KBM-7 (cell line): ENCODE data around the gene FOXJ3.
A peak's percentile ranks its signal among the peaks of the same experiment; 100 is the strongest.

ENCODE experiments used
- DNase-seq: peaks from one replicate; pipeline ENCODE4 v3.0.0-alpha.2; 2015
- in situ Hi-C: fragments of 300-500 bp; cut with MboI; formaldehyde crosslinking; loops from 2 replicates; pipeline ENCODE4 v1.14.3; 2020; ENCODE audit warnings: low sequenced_read_pairs, low pct_unique_long_range_greater_than_20kb, mixed read lengths

Gene FOXJ3

GRCh38 chr1:42177541-42177981 is 157.5 kb downstream of the FOXJ3 start:
- DNase-seq = no peak
- in situ Hi-C loops = no loop called here

- in situ Hi-C loops = no loop called here
- peak; percentile 48 for DNase-seq
These were observed 158.0 kb downstream of the FOXJ3 start for GRCh38 chr1:42176902-42177519.

DNA sequence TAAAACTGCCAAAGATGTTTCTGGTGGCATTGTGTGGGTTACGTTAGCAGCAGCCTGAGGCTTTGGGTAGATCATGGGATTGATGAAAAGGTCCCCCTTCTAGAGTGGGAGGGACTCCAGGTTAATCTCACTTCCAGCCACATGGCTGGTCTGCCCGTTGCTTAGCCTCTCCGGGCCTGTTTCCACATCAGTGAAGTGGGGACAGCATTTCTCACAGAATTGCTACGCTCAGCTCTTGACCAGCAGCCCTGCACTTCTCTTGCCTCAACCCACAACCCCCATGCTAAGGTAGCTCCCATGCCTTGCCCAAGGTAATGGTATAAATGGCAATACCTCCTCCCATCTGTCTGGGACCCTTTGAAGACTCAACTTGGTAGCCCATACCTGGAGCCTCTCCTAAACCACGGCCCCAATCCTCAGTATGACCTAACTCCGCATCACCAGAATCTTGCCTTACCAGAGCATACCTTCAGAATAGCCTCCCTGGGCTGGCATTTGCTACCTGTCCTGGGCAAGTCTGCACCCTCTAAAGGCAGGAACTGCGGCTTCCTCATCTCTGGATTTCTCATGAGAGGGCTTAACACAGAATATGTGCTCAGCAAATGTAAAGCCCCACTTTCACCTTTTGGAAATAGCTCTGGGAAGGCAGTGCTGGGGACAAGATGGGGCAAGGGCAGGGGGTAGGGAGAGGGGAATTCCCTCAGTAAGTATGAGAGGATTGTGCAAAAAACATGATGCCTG is 159.6 kb downstream of the FOXJ3 start:
- in situ Hi-C loops = no loop called here
- DNase-seq = no peak

DNA sequence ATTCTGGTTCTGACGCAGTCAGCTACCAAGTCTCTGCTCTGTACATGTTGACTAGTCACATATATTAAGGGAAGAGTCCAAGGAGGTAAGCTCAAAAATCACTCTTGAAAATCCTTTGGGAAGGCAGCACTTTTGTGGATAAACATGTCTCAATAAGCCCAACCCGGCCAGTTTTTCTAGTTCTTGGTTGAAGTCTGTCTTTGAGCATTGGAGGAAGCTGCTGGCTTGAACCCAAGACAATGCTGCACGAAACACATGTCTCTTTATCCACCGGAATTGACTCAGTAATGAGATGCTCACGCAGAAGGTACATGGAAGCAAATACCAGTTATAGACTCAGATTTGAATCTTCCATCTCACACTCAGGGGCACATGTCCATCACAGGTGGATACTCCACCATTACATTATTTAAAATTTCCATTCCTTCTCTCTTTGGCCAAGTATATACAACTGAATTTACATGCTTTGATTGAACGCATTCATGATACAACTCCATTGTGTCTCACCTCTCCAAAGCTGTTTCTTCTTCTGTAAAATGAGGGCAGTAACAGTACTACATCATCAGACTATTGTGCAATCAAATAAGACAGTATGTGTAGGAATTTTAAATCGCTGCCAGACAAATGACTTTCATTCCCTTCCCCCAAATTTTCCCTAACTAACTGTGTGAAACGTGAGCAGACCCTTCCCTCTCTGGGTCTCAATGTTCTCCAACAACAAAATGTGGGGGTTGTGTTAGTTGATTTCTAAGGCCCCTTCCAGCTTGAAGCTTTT is 160.9 kb downstream of the FOXJ3 start:
- no peak for DNase-seq
- in situ Hi-C loops = no loop called here

DNA sequence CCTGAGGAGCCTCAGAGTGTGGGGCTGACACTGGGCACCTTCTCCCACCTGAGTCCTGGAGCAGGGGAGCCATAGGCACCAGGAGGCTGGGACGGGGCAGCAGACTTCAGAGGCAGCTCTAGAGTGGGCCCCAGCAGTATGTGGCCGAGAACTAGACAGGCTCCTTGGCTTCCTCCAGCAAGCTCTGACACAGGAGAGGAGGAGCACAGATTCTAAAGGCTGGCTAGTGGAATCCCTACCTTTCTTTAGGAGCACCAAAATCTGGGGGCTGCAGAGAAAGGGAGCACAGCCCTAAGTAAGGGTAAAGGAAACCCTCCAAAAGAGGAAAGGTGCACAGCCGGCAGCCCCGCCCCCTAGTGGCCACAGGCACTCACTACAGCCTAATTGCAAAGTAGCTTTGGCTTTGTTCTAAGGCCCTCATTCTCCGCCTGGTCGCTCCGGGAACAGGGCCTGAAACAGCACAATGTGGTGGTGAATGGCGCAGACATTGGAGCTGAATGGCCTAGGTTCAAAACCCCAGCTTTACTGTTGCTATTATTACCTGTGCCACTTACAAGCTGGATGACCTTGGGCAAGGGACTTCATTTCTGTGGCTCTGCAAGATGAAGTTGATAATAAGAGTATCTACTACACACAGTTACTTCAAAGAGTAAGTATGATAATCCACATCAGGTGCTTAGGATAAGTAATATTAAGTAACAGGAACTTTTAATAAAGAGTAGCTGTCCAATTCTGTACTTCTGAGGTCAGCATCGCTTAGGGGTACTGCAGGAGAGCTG is 161.7 kb downstream of the FOXJ3 start:
- peak; percentile 68 for DNase-seq
- in situ Hi-C loops = no loop called here

GRCh38 chr1:42172381-42173133 is 162.5 kb downstream of the FOXJ3 start:
- in situ Hi-C loops = no loop called here

DNA sequence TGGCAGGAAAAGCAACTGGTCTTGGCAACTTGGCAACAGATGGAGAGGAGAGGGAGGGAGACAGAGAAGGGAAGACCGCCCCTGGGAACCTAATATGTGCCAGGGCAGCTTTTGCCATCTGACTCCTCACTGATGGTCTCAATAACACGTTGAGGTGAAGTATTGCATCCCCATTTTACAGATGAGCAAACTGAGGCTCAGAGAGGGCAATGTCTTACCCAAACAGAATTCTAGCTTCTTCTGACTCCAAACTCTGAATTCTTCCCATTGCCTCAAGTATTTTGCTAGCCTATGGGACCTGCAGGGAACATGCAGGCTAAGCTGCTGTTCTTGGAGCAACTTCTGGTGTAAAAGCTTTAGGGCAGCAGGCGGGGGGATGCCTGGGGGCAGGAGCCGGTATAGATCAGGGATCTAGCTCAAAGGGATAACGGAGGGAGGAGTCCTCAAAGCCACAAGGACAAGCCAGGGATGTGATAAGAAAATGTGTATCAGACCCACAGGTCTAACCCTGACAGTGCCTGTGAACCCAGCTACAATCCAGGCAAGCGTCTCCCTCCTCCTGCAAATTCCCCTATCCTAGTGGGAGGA is 163.3 kb downstream of the FOXJ3 start:
- no peak for DNase-seq
- in situ Hi-C loops = no loop called here

More at GRCh38 chr1:42172381-42173133, 162.5 kb downstream of the FOXJ3 start:
- no peak for DNase-seq

DNA sequence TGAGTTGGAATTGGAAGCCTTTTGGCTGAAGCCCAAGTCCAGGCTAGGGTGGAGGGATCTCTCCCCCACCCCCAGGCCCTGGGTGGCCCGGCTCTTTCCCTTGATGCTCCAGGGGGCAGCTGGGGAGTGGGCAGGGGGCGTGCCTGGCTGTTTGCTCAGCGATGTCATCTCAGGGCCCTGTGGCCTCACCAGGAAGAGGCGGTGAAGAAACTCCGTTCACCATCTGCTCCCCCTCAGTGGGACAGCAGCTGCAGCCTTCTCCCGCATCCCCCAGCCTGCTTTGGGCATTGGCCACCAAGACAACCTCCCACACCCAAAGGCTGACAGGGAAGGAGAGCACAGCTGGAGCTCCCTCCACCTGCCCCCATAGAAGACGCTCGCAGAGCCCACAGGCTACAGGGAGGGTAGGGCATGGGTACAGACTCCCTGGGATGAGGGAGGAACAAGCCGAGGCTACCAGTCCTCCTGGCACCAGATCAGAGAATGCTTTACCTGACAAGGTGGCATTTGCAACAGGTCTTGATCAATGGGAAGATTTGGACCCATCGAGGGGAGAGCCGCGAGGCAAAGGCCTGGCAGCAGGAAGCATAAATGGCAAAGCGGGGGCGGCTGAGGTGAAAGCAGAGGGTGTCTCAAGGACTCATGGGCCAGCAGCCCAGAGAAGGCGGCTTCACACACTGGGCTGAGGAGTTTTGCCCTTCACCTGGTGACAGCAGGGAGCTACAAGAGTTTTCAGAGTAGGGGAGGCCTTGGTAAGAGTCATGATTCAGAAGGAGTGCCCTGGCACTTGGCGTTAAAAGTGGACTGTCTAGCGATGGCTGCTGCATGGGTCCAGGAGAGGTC is 164.0 kb downstream of the FOXJ3 start:
- in situ Hi-C loops = no loop called here
- DNase-seq = no peak

GRCh38 chr1:42168763-42169162 is 166.3 kb downstream of the FOXJ3 start:
- in situ Hi-C loops = no loop called here
- DNase-seq = no peak

DNA sequence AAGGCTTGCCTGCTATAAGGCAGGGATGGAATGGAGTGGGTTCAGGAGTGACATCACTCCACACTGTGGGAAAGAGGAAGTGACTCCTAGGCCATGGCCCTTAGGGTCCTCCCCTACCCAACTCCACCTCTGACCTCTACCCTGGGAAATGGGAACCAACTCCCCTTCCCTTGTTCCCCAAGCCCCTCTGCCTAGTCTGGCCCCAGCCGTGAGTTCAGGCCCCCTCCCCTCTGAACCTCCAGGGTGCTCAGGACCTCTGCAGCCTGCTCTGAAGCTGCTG is 166.7 kb downstream of the FOXJ3 start:
- in situ Hi-C loops = no loop called here
- DNase-seq = peak; percentile 23

DNA sequence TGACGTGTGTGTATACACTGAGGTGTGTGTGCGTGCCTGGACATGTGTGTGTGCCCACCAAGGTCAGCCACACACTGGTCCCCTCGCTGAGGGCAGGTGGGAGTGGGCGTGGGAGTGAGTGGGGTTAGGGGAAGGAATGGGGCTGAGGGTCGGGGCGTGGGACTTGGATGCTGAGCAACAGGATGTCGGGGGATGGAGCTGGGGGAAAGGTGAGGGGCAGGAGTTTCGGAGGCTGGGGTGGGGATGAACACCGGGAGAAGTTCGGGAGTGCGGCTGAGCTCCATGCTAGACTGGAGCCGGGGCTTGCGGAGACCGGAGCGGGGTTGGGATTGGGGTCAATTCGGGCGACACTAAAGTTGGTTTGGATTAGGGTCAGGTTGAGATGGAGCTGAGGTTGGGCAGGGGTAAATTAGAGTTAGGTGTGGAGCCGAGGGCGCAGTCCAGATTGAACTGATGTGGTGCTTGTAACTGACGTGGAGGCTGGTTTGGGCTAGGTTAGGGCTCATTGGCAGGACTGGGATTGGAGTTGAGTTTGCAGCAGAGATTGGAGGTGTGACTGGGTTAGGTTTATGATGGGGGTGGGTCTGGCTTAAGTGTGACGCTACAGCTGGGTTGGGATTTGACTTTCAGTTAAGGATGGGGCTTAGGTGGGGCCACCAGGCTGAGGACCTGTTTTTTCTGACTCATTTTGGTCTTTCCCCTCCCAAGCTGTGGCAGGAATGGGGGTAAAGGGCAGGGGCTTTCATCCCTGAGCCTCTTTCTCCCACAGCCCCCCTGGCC is 167.2 kb downstream of the FOXJ3 start:
- in situ Hi-C loops = no loop called here

GRCh38 chr1:42165511-42166210 is 169.4 kb downstream of the FOXJ3 start:
- in situ Hi-C loops = no loop called here

More for the DNA sequence above, 167.2 kb downstream of the FOXJ3 start:
- no peak for DNase-seq

DNA sequence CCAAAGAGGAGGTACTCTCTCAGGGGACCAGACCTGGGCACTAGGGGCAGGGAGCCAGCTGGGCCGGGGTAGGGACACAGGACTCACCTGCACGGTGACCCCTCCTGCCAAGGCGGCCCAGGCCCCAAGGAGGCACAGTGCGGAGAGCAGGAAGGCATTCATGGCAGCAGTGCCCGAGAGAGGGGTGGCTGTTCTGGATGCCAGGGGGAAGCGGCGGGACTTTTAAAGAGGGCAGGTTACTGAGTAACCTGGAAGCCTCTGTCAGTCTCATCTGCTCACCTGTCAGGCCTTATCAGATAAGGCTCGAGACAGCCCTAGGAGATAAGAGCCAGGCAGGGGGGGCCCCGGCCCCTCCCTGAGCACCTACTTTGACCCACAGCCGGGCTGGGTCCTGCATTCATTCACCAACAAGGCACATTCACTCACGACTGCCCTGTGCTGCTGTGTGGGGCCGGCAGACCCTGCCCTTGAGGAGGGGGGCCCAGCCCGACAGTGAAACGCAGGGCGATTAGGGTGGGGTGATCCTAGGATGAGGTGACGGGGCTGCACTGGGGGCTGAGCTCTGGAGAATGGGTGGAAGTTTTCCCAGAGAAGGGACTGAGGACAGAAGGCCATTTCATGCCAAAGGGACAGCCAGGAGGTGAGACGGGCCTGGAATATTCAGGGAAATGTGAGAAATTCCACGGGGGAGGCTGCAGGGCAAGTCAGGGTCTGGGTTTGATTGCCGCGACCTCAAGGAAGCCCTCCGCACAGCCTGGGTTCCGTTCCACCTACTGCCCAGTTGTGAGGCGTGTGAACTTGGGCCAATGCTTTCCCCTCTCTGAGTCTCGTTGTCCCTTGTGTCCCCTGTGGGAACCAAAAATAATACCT is 170.2 kb downstream of the FOXJ3 start, which contains the start of gene GUCA2A:
Gene GUCA2A, minus strand, starts transcription at position 195 of the 870 bp plus-strand sequence. Its CDS starts 33 bp downstream, at position 162.
- in situ Hi-C loops = no loop called here
- DNase-seq = no peak

More at GRCh38 chr1:42165511-42166210, 169.4 kb downstream of the FOXJ3 start:
- DNase-seq = no peak

DNA sequence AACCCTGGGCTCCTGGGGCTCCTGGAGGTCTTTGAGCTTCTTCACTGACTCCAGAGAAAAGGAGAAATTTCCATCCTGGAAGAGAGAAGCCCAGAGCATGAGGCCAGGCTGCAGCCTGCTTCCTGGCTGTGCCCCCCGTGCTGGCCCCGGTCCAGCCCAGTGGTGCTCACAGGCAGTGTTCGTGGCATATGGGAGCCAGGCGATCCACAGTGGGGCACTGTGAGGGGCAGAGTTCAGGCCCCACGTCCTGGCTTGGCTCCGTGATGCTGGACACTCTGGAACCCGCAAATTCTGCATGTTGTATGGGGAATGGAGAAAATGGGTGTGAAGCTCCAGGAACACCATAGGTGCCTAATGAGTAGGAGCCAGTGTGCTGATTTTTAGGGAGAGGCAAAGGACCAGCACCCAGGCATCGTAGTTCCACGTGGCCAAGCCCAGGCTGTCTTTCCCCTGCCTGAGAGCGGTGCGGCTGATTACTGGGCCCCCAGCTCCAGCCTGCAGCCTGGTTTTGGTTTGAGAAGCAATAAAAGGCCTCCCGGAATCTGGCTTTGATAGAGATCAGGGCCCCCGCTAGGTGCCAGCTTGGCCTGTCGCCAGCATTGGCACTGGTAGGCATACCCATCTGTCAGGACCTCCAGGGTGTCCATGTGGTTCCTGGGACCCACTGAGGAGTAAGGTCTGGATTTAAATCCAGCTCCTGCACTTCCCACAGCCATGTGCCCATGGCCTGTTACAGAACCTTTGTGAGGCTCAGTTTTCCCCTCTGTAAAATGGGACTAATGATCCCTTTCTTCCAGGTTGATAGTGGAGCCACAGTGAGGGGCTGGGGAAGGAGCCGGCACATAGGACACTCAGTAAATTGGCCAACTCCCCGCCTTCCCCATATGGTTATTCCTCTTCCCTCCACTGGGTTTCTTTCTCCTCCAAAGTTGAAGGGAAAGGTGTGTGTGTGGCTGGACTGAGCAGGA is 171.2 kb downstream of the FOXJ3 start:
- in situ Hi-C loops = no loop called here

More for the DNA sequence above, 171.2 kb downstream of the FOXJ3 start:
- no peak for DNase-seq
